GM10266 (cell line): ENCODE measurements around the gene TP53I13.
A peak's percentile ranks its signal among the peaks of the same experiment; 100 is the strongest.

ENCODE experiments used
- DNase-seq: peaks from one replicate; pipeline ENCODE4 v3.0.0; 2012; ENCODE audit errors: extremely low spot score
- TF ChIP-seq, protein P1 (sequence below): IDR thresholded peaks from 2 replicates; pipeline ENCODE4 v1.5.1; 2012; ENCODE audit warnings: mild to moderate bottlenecking, low read depth; ENCODE audit not compliant: control insufficient read depth, insufficient read depth; ENCODE audit errors: missing control alignments

Gene TP53I13

DNA sequence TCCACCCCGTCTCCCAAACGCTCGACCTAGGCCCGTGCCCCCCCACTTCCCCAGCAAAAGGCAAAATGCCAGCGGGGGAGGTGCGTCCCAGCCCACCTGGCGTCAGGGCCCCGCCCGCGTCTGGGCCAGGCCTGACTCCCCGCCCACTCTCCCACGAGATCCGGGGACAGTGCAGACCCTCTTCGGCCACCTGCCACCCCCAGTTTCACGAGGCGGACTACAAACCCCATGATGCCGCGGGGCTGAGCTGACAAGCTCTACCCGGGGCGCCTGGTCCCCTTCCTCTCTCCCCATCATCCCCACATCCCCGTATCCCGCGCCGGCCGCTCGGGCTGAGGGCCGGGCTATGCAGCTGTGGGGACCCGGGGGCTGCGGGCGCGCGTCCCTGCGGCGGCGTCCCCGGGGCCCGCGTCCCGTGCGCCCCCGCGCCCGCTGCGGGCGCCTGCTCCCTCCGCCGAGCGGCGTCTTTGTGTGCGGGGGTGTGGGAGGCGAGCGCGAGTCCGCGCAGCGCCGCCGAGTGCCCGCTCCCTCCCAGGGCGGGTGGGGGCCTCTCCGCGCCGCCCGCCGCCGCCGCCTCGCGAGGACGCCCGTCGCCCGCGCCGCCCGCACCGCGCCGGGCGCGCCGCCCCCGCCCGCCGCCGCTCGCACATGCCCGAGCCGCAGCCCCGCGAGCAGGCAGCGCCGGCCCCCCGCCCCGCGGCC, 24.5 kb downstream of the TP53I13 start, which contains the start of gene ANKRD13B:
TSS of gene ANKRD13B (plus strand) at position 283 of the 702 bp plus-strand sequence. CDS start 490 bp downstream, outside the sequence.
- DNase-seq = peak; percentile 77
- TF ChIP-seq, protein P1, sequence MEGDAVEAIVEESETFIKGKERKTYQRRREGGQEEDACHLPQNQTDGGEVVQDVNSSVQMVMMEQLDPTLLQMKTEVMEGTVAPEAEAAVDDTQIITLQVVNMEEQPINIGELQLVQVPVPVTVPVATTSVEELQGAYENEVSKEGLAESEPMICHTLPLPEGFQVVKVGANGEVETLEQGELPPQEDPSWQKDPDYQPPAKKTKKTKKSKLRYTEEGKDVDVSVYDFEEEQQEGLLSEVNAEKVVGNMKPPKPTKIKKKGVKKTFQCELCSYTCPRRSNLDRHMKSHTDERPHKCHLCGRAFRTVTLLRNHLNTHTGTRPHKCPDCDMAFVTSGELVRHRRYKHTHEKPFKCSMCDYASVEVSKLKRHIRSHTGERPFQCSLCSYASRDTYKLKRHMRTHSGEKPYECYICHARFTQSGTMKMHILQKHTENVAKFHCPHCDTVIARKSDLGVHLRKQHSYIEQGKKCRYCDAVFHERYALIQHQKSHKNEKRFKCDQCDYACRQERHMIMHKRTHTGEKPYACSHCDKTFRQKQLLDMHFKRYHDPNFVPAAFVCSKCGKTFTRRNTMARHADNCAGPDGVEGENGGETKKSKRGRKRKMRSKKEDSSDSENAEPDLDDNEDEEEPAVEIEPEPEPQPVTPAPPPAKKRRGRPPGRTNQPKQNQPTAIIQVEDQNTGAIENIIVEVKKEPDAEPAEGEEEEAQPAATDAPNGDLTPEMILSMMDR = no peak

DNA sequence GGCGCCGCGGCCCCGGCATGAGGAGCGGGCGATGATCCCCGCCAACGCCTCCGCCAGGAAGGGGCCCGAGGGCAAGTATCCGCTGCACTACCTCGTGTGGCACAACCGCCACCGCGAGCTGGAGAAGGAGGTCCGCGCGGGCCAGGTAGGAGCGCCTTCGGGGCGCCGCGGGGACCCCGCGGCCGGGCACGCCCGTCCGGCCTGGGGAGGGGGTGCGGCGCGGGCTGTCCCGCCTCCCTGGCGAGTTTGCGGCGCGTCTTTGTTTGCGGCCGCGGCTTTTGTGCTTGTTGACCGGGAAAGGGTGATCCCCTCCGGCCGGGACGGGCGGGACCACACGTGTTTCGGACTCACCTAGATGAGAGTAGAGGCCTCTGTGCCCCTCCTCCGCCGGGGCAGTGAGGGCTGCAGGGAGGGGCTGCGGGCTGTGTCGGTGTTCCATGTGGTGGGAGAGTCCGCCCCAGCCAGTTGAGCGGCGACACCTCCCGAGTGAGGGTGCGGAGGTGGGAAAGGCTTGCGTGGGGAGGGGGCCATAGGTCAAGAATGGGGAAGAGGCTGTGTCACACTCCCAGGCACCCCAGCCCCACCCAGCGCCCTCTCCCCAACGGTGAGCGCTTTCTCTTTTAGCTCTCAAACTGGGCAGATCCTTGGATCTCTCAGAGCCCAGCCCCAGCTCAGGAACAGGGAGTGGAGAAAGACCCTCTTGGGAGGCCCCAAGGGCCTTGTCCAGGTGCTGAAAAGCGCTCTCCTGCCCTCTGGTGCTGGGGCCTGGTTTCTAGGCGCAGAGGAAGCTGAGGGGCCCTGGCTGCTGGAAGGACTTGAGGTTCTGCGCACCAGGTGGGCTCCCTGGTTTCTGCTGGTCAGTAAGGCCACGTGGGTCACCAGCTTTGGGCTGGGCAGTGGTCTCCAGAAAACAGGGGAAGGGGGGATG, 25.4 kb downstream of the TP53I13 start:
- TF ChIP-seq, protein P1 = peak; percentile 36
- DNase-seq = peak; percentile 56

DNA sequence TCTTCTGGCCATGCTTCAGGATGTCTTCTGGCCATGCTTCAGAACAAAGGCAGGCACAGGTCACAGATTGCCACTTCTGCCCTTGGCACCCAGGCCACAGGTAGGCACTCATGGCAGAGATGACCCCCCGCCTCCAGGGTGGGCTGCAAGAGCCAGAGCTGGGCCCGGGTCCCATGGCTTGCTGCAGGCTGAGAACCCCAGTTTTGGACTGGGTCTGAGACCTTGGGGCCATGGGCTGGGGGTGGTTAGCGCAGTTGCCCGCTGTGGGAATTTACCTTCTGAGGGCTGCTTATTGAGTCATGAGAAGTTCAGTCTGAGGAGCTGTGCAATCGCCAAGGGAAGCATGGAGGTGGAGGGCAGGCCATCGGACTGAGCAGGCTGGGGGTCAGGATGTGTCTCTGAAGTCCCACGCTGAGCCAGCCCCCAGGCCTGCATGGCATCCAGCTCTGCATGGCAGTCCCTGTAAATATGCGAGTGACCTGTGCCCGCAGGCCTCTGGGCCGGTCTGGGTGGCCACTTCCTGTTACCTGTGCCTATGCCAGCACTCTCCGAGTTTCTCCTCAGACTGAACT, 26.1 kb downstream of the TP53I13 start:
- no peak for DNase-seq

DNA sequence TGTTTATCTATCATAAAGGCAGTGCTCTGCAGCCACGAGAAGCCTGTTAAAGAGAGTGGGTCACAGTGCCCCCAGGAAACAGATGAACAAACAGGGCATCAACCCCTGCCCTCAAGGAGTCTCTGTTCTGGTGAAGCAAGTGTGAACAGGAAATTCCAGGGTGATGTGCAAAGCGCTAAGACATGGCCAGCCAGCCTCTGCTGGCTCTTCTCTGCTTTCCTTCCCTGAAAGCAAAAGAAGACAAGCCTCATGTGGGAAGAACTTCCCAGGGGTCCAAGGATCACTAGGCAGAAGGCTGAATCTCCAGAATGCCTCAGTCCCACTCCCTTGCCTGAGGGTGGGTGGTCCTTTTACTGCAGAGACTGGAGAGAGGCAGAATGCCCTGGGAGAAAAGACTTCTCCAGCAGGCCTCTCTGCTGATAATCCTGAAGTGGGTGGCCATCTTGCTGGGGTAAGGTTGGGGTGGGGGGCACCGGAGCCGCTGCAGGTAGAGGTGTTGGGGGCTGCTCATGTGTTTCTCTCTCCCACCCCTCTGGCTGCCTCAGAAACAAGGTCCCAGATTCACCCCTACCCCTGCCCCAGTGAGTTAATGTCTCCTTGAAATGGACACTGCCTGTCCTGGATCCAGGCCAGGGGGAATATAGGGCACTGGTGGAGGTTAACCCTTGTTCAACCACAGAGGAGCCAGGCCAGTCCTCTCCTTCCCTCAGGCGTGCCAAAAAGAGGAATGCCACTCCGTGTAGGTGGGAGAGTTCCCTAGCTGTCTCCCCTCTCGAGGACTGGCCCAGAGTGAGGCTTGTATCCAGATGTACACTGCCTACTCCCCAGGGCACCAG, 26.8 kb downstream of the TP53I13 start:
- DNase-seq = no peak
- TF ChIP-seq, protein P1 = no peak

More for the DNA sequence above, 26.1 kb downstream of the TP53I13 start:
- TF ChIP-seq, protein P1 = no peak

DNA sequence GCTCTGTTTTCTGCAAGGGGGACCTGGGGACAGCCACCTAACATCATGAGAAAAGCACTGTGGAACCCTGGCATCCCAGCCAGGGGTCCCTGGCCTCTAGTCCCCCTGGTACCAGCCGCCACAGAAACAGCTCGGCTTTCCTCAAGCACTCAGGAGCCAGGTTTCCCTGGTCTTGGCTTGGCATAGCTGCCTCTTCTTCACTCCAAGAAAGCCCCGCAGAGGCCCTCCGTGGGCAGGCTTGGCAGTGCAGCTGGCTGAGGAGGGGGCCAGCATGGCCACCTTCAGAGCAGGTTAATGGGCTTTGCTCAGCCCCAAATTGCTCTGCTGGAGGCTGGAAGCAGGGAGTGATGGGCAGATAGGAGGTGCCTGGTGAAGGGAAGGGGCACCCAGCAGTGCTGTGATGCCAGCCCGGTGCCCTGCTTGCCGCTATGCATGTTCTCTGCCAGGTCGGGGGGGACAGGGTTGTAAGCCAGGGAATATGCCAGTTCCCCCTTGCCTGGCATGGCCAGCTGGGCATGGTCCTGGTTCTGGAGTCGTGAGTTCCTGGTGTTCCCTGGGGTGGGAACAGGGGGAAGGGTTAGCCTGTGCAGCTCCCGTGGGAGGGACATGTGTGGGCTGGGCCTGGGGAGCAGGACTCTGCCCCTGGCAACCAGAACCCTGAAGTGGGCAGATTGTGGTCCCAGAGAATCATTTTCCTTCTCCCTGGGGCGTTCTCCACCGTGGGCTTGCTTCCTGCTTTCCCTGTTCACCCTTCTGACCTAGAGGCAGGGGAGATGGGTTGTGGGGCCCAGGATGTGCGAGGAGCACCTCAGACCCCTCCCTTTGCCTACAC, 27.7 kb downstream of the TP53I13 start:
- no peak for DNase-seq
- TF ChIP-seq, protein P1 = no peak

DNA sequence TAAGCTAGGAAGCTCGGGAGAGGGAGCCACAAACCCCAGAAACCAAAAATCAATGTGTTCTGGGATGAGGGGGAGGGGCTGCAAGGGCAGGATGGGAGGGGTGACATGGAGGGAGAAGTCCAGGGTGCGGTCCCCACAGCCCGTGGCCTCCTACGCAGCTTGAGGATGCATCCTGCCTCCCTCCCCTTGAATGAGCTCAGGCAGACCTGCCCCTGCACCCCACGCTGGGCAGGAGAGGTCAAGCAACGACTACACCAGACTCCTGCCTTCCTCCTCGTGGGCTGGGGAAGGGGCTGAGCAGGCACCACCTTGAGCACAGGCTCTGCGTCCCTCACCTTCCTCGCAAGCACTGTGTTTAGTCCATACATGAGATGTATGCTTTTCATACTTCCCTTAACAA, 28.3 kb downstream of the TP53I13 start:
- TF ChIP-seq, protein P1 = no peak
- no peak for DNase-seq
